Adrenal gland (tissue), 5 donors: Measurements from ENCODE around the gene SYT5.

Experiments used
- CTCF ChIP-seq, 6 experiments: fragments of 450-650 bp in 4 of 6; fragments of 200-600 bp in 2 of 6; sonication (generic) in 1 of 6; IDR thresholded peaks; 1 replicate in 5 of 6; 2 replicates in 1 of 6; pipeline versions ENCODE4 v1.5.1 to v1.8.0; 2016 to 2021; ENCODE audit warnings: antibody characterized with exemption in 6 of 6, mild to moderate bottlenecking in 2 of 6, moderate library complexity in 1 of 6
- POLR2A ChIP-seq, 2 donors: fragments of 450-650 bp; IDR thresholded peaks; one replicate each; pipeline ENCODE4 v1.6.1; 2017; ENCODE audit warnings: antibody characterized with exemption in 2 of 2, mild to moderate bottlenecking in 2 of 2, moderate library complexity in 1 of 2
- donor health status: DM: no; HTN: no; CAD: no.

GRCh38 chr19:55213547-55213946 is 33.5 kb upstream of the SYT5 start:
- no peak for TF ChIP-seq POLR2A (IDR thresholded peaks at IDR 0.05)
- no peak for TF ChIP-seq CTCF (IDR thresholded peaks at IDR 0.05)
